HG03354 (cell line): ENCODE data around the gene NOTCH1.
"Not testable (repeated sequence)": the region's sequence is repeated elsewhere in the genome, so short reads cannot be mapped to it uniquely, and the experiment has no call there.

ENCODE experiments used
- ATAC-seq: cut with Tn5 transposase; IDR thresholded peaks from one replicate; pipeline ENCODE4 v1.9.1; 2021; ENCODE audit warnings: mild to moderate bottlenecking; ENCODE audit not compliant: unreplicated experiment, poor library complexity, severe bottlenecking

NOTCH1 gene

DNA sequence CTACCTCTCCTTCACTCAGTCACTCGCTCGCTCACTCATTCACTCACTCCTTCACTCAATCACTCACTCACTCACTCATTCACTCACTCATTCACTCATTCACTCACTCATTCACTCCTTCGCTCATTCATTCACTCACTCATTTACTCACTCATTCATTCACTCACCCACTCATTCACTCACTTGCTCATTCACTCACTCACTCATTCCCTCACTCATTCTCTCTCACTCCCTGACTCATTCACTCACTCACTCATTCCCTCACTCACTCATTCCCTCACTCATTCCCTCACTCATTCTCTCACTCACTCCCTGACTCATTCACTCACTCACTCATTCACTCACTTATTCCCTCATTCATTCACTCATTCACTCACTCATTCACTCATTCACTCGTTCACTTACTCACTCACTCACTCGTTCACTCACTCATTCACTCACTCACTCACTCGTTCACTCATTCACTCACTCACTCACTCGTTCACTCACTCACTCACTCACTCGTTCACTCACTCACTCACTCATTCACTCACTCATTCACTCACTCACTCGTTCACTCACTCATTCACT is 33.9 kb upstream of the NOTCH1 start:
- ATAC-seq, result not testable (repeated sequence)

DNA sequence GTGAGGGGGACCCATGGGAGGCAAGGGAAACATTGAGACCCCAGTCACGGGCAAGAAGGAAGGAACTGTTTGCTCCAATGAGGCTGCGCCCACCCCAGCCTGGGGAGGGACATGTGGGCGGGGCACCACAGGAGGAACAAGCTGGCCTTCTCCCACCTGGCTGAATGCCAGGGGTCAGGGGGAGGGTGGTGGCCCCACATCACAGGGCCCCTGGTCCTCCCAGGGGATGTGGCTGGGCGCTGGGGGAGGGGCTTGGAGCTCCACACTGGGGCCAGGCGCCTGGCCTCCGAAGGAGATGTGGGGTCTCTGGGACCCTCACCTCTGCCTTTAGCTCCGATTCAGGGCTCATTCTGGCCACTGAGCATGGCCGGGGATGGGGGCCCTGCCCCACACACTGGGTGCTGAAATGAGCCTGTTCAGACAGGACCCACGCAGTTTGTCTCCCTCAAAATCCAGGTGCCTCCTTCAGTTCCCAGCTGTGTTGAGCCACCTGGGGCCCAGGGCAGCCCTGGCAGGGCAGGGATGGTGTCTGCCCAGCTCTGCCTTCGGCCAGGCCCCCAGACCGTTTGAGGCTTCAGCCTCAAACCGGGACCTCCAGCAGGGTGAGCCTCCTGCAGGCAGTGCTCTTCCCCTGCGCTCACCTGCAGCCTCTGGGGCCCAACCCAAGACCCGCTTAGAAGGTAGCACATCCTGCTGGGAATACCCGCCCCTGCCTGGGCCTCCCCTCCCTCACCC is 33.2 kb upstream of the NOTCH1 start:
- ATAC-seq, result no peak

- ATAC-seq, result no peak
These were observed 32.7 kb upstream of the NOTCH1 start for GRCh38 chr9:136578626-136578914.

DNA sequence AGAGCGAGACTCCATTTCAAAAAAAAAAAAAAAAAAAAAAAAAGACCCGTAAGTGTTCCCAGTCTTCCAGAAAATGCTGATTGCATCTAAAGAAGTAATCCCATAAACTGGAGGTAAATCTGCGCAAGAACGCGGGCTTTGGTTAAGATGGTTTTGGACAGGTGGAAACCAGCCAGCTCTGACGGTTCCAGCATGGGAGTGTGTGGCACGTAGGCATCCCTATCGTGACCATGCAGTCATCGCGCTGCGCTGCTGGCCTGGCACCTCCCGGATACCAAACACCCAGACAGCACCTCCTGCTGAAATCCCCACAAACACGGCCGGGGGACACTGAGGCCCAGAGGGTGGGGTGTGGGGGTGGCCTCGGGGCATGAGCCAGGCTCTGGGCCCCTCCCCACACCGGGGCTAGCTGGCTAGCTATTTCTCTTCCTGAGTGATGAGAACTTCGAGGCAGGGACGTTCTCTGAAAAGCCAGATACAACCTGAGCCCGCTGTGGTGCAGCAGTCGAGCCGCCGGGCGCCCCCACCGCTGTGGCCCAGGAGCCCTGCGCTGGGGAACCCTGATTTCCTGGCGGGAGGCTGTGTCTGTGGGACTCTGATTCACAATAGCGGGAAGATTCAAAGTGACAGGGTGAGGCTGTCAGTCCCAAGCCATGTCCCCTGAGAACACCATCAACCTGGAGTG is 32.2 kb upstream of the NOTCH1 start:
- ATAC-seq, result no peak

DNA sequence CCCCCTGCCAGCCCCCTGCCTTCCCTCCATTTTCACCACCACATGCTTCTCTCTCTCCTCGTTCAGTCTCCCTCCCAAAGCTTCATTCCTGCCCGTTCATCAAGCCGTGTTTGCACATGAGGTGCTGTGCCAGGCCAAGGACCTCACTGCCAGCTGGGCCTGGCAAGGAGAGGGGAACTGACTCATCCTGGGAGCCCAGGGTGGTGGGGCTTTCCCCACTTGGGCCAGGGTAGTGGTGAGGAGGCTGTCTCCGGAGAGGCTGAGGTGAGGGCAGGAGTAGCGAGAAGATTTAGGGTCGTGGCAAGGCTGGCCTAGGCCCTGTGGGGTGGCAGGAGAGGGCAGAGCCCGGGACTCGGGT is 30.4 kb upstream of the NOTCH1 start:
- ATAC-seq, result no peak

DNA sequence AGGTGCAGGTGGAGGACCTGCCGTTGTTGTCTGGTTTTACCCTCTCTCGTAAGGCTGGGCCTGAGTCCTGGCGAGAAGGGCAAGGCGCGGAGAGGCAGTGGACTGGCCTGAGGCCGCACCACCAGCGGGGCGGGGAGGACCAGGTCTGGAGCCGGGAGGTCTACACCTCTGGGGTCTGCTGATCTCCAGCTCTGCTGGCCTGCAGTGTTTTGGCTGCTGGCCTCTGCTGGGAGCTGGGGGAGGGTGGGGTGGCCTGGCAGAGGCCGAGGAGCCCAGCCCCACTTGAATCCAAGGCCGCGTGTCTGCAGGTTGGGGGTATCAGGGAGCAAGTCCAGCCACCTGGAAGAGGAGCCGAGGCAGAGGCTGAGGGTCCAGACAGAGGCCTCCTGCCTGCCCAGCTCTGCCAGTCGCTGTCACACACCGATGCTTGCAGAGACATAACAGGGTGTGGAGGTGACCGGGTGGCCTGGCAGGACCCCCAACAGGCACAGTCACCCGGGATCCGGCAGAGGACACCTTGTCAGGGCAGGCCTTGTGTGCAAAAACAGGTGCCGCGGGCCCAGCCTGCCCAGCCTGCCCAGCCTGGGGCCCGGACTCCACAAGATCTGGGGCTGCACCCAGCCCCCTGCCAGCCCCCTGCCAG is 29.9 kb upstream of the NOTCH1 start:
- ATAC-seq, result no peak

DNA sequence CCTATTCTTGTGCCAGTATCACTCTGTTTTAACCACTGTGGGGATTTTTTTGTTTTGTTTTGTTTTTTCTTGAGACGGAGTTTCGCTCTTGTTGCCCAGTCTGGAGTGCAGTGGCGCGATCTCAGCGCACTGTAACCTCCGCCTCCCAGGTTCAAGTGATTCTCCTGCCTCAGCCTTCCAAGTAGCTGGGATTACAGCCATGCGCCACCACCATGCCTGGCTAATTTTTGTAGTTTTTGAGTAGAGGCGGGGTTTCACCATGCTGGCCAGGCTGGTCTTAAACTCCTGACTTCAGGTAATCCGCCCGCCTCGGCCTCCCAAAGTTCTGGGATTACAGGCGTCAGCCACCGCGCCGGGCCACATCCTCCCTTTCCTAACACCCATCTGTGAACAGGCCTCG is 28.8 kb upstream of the NOTCH1 start:
- ATAC-seq, result not testable (repeated sequence)

- ATAC-seq, result no peak
These were observed 27.2 kb upstream of the NOTCH1 start for GRCh38 chr9:136572828-136573625.

GRCh38 chr9:136572003-136572827 is 26.4 kb upstream of the NOTCH1 start:
- no peak for ATAC-seq

DNA sequence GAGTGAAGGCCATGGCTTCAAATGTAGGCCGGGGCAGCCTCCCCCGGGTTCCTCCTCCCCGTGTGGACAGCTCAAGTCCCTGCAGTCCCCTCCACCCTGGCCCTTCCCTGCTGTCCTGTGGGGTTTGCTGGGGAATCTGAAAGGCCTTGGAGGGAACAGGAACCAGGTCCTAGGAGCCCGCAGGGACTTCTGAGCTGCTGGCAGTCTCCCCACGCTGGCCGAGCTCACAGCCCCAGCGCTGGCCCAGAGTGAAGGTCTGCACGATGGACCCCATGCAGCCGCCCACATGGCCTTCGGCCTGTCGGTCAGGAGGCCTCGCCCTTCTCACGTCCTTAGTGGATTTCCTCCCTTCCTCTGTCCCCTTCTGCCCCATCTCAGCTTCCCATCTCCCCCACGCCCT is 25.7 kb upstream of the NOTCH1 start:
- ATAC-seq, result no peak

- no peak for ATAC-seq
These were observed 25.1 kb upstream of the NOTCH1 start for GRCh38 chr9:136570916-136571315.

GRCh38 chr9:136570191-136570845 is 24.5 kb upstream of the NOTCH1 start:
- ATAC-seq, result no peak

GRCh38 chr9:136569526-136570148 is 23.8 kb upstream of the NOTCH1 start:
- no peak for ATAC-seq

DNA sequence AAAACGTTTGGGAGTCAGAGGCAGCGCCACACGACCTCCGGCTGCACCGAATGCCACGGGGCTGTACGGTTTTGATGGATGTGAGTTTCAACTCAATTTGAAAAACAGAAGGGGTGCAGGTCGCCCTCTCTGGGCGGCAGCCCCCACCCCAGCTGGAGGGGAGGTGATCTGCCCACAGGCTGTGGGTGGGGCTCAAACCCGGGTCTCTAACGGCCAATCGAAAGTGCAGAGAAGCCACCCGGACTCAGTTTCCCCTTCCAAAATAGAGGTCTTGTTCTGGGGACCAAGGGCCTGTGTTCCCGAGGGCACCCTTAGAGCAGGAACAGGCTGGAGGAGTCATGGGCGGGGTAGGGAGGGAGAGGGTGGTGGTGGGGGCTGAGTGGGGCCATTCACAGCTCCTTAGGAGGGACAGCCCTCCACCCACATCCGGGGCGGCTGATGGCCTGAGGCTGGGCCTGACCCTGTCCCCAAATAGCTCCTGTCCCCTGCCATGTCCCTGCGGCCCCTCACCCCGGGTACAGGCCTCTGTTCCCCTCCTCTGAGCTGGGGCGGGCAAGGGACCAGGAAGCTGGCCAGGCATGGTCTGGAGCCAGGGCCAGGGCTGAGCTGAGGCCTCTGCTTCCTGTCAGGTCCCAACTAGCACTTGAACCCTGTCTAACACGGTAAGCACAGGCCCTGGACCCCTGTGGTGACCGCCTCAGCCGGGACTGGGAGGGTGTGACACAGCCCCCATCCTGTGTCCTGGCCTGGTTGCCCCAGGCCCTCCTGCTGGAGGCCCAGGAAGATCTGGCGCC is 22.6 kb upstream of the NOTCH1 start:
- ATAC-seq, result no peak

- ATAC-seq, result no peak
These were observed 21.9 kb upstream of the NOTCH1 start for GRCh38 chr9:136567651-136568287.

- no peak for ATAC-seq
These were observed 21.1 kb upstream of the NOTCH1 start for GRCh38 chr9:136566901-136567300.

DNA sequence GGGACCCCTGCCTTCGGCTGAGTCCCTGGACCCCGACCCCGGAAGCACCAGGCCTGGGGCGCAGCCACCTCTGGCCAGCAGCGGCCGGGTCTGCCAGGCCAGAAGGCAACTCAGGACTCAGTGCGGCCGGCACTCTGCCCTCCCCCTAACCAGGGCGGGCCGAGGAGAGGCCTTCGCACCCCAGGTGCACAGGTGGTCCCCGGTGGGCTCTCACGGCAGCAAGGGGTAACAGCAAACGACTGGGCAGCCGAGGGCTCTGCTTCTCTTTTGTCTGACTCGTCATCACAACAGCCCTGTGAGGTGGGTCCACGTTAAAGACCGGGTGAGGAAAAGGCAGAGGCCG is 20.7 kb upstream of the NOTCH1 start:
- no peak for ATAC-seq
